DMS114 treated with DMSO at 0.1 percent for 48 hours (cell line): ENCODE data around the gene LYPD1.

Experiments
- DNase-seq: peaks from one replicate; lab custom pipeline; 2025; ENCODE audit not compliant: unreplicated experiment; lab: John Stamatoyannopoulos, UW

Gene LYPD1

DNA sequence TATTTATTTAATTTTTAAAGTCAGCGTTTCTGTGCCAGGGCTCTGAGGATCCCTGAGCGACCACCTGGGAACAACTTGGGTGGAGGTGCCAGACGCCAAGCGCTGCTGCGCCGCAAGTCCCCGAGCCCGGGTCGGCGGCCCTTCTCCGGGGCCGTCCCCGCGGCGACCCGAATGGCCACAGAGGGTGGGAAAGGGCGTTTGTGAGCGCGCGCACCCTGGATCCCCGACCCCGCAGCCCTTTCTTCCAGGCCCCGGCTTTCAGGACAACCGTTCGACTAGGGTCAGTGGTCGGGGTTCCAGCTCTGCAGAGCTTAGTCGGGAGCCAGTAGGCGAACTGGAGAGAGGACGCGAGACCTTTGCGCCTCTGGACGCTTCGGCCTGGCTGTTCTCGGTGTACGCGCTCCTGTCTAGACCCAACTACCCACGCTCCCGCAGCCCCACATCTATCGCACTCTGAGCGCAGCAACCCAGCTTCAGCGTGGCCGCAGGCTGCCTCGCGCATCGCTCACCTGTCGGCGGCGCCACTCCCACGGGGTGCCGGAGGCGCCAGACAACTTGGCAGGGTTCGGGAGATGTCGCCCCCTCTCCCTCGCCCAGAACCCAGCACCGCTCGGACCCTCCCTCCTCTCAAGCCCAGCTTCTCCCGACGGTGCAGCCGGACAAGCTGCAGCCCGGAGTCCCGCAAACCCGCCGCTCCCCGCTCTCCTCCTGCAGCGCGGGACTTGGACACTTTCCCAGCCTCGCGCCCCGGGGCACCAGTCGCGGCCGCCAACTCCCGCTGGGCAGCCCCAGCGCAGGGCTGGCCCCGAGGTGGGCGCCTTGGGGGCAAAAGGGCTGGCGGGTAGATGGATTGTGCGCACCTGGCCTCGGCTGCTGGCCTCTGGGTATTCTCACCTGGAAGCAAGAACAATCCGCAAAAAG is 758 bp downstream of the LYPD1 start:
- DNase-seq: no peak

DNA sequence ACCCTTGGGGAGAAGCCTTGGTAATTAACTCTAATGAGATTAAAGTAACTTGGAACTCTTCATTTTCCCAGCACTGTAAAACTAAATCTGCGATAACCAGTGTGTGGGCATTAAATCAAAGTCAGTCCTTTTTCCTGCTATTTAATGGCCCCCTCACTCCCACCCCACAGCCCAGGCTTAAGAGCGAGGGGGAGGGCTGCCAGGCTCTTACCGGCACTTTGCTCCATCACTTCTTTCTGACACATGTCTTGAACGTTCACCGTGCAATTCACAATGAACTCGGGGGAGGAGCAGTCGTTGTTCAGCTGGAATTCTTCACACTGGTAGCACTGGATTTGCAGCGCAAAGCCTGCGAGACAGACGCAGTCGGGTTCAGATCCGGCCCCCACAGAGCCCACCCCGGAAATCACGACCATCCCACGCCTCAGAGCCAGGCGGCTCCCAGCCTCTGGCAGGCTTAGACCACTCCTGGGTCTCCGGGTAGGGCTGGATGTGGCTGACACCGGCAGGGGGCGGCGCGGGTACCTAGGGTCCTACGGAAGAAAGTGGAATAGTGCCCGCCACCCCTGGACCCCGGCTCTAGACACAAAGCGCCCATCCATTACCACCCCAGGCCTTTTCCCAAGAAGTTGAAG is 1.7 kb downstream of the LYPD1 start:
- no peak for DNase-seq

DNA sequence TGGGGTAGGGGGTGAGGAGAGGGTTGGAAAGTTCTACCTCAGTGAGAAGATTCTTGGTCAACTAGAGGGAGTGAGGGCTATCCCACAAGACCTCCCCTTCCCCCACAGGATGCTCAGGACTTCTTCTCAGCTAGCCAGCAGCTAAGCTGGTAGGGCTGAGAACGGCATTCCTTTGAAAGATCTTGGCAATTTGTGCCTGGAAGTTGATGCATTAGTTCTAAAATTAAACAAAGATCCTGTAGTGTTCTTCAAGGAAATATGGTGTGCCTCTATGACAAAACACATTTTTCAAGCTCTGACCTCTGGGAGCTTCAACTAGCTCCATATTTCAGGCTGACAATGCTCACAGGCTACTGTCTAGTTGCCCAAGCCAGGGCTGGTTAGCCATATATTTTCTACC is 2.3 kb downstream of the LYPD1 start:
- no peak for DNase-seq

DNA sequence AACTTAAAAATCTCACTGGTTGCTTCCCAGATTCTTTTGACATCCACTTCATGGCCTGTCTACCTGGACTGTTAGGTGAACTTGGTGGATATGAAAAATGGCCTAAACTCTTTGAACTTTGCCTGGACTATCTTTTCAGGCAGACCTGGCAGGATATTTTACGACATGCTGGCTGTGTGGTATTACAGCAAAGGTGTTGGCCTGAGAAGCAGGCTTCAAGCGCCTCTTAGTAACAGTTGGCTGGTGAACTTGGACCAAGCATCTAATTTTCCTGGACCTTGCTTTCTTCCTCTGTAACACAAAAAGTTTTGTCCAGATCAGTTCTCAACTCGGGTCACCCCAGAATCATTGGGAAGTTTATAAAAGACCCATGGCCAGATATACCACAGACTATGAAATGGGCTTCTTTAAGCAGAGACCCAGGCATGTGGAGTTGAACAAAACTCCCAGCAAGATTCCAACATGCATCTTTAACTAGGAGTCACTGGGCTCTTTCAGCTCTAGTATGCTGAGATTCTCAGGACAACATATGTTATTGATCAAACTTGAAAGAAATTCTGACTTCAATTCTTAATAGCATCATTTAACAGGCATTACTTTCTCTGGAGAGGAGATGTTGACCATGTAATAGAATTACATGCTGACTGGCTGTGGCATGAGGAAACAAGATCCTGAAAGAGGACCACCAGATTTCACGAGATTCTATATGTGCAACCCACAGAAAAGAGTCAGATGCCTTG is 4.4 kb downstream of the LYPD1 start:
- DNase-seq: no peak

DNA sequence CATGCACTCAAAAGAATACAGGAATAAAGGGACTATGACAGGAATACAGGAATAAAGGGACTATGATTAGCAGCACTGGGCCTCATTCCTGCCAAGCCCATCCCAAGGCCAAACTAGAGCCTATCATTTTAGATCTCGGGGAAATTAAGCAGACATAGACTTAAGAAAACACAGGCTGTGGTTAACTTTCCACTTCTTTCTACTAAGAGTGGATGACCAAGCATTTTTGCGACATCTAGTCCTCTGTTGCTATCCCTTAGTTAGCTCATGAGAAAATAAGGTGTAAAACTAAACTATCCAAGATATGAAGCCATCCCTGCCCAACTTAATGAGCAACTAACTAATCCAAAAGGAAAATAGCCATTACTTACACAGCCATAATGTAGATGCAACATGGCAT is 5.9 kb downstream of the LYPD1 start:
- no peak for DNase-seq

DNA sequence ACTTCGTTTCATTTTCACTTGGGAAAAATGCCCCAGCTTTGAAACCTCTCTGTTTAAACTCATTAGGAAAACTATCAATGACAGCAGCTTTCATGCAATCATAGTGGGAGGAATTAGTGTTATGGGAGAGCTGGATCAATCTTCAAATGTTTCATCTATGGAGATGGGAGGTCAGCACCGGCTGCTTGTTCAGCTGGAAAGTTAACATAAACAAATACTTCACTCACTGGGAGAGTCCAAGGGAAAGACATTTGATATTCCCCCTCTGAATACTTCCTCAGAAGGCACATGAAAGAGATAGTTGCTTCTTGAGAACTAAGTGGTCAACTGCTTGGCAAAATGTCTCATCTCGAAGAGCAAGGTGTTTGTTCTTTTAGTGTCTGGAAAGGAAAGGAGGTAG is 7.3 kb downstream of the LYPD1 start:
- DNase-seq: no peak

DNA sequence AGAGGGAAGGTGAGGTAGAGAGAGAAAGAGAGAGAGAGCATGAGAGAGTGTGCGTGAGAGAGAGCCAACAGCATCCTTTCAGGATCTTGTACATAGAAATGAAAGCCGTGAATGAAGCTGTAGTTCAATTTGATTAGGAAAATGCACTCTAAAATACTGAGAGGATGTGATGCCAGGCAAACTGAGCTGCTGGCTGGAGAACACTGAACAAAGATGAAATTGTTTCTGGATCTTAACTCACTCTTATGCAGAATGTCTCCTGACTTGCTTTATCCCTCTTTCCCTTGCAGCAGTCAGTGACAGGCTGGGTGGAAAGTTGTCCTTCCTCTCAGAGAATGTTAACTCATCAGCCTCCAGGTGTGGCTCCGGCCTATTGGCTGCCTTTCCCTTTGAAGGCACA is 10.7 kb downstream of the LYPD1 start:
- no peak for DNase-seq

DNA sequence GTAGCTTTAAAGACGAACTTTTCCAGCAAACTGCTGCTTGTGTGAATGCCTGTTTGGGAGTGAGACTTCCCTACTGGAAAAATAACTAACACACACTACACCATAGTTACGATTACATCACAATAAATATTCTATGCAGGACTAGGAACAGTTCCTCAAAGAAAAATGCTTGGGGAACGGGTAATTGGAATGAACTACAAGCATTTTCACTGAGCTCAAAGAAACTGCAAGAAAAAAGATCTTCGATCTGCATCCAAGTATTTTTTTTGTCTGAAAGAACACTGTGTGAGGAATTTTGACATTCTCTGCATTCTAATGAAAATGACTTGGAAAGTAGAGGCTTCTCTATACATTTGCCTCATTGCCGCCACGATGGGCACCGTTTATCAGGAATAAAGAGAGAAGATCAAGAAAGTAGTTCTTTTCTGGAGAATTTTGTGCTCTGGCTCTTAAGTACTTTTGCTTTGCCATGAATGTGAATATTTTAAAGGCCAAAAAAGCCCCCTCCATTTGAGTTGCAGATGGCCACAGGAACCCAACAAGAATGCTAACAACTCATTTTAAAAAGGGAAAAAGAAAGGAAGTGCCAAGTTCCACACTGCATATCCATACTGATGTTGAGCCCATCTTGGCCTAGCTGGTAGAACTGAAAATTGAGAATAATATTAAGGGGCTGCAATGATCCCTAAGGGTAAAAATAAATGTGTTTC is 13.6 kb downstream of the LYPD1 start:
- no peak for DNase-seq

DNA sequence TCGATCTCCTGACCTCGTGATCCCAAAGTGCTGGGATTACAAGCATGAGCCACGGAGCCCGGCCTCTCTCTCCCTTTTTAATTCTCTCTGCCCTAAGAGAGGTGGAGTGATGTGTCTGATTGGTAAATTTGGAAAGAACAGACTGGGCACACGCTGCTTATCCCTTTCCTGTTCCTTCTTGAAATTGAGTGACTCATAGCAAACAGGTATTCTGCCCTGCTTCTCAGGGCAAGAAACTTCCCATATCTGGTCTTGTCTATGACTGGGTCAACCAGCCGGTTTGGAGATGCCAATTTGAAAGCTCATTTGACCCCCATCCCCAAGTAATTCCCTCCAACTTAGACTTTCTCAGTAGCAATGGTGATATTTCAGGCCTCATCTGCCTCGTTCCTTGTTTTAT is 15.0 kb downstream of the LYPD1 start:
- DNase-seq: no peak

DNA sequence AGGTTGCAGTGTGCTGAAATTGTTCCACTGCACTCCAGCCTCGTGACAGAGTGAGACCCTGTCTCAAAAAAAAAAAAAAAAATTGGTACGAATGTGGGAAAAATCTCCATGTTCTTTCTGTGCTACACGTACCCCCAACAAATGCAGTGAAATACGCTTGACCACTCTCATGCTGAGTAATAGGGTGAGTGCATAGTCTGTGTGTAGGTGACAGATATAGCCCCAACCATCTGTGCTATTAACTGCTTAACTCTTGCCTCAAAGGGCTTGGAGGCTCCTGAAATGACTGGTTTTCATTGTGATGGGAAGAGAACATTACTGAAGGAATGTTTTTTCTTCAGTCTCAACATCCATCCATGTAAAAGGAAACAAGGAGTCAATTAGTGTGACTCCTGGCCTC is 15.7 kb downstream of the LYPD1 start:
- no peak for DNase-seq

DNA sequence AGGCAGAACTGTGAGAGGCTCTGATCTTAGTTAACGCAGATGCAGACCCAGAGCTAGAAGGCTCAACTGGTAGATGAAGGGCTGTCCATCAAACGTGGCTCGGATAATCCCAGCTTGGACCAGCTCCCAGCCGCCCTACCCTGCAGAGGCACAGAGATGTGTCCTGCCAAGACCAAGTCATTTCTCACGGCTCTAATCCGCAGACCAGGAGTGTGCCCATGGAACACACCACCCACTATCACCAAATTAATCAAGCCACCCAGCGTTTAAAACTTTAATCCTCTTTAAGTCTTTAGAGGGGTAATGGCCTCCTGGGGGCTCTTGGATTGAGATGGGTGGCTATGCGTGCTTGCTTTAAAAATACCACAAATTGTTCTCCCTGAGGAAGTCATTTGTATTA is 17.5 kb downstream of the LYPD1 start:
- no peak for DNase-seq

DNA sequence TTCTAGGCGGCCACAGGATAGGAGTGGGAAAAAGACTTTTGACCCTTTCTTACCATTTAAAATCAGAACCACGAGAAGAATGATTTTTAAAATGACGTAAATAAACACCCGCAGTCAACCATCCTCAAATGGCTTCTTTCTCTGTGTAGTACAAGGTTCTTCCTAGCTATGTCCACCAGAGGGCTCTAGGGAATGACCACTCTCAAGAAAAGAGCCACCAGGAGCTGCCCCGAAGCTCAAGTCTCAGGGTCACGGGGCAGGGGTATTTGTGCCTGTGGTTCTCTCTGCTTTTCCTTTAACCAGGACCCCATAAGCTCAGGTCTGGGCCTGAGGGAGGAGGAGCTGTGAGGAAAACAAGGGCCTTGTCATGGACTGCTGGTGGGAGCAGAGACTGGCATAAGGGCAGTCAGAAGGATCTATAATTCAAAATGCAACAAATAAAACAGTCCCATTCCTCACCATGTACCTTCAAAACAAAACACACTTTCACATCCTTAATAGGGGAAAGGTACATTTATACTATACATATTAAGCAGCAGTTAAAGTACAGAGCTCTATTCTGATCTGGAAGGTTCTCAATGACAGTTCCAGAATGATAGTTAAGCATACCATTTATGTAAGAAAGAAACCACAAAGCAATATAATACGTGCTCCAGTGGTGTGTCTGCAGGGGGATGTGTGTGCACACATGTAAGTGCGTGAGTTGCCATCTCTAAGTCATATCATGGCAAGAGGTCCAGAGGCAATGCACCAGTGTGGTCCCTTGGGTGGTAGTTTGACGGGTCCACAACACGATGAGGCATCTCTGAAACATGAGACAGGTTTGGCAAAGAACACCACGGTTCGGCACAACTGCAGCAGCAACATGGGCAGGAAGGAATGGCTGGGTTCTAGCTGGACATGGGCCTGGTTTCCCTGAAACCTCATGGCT is 18.6 kb downstream of the LYPD1 start:
- no peak for DNase-seq

DNA sequence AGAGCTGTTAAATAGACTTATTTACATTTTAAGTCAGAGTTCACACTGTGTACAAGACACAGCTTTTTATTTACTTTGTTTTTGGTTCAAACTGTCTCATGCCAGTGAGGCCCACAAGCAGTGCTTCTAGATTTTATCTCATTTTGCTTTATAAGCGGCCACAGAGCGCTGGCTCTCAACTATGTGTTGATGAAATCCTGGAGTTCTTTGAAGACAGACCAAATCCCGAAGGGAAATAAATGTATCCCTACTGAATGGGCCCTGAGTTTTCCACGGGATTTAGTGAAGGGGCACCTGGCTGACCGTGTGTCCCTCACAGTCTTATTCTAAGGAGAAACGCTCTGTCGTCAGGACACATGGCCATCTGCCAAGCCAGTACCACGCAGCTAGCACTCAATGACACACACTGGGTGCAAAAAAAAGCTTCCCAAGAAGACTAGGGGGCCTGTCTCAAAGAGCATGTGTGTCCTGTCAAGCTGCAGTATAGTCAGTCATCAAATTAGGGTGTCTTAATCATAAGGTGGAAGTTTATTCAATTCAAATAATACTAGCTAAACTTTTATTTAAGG is 23.4 kb downstream of the LYPD1 start:
- no peak for DNase-seq

DNA sequence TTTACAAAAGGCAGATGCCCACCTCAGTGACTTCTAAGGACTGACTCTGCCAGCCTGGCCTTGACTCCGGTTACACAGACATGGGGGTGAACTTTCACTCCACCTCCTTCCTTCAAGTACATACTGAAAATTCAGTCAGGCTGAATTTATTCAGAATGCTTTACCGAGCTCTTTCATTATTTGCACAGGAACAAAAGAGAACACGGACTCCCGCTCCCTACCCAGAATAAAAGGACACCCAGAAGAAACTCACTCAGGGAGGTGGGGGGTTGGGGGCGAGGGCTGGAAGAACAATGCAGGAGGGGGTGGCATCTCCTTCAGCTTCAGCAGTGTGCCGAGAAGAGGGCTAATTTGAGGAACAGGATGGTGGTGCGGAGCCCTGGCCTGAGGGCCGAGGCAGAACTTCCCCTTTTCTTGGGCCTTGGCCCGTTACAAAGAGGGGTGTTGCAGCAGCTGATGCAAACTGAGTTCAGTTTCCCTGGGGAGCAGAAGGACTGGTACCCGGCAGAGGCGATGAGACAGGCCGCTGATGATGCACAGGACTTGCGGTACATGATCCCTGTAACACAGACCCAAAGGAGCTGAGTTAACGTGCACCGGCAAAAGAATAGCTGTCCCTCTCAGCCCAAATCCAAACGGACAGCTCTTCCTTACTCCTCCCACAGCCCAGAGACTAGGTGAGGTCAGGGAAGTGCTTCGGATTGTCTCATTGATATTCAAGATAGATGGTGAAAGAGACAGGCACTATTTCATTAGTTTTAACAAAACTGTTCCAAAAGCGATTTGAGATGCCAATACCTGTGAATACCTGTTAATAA is 24.1 kb downstream of the LYPD1 start:
- DNase-seq: no peak

DNA sequence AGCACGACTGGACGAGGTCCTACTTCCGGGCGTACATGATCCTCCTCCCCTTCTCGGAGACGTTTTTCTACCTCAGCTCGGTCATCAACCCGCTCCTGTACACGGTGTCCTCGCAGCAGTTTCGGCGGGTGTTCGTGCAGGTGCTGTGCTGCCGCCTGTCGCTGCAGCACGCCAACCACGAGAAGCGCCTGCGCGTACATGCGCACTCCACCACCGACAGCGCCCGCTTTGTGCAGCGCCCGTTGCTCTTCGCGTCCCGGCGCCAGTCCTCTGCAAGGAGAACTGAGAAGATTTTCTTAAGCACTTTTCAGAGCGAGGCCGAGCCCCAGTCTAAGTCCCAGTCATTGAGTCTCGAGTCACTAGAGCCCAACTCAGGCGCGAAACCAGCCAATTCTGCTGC is 24.8 kb downstream of the LYPD1 start:
- DNase-seq: no peak

DNA sequence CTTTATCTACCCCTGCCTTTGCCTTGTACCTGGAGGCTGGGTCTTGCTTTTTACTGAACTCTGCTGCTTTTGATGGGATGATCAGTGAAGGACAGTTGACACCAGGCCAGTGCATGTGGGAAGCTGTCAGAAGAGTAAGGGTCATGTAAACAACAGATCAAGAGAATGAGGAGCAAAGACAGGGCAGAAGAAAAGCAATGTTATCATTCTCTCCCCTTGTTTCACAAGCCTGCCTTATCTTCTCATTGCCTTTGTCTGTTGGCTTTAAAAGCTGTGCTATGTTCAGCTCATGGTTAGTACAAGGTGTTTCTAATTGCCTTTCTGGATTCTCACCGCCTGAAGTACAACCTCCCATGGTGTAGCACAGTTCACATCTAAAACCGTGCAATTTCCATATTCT is 27.6 kb downstream of the LYPD1 start:
- DNase-seq: no peak

DNA sequence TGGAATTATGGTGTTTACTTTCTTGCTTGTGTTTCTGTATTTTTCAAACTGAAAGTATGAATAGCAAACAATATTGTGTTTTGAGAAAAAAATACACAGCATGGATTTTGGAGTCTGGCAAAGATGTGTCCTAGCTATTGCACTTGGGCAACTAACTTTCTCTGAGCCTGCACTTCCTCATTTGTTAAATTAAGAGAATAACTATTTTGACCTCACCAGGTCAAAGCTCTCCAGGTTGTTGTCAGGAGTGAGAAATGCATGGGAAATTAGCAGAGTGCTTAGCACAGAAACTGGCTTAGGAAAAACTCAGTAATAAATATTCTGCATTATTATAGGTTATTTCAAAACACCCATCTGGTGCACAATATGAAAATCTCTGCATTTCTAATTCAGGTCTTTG is 28.2 kb downstream of the LYPD1 start:
- DNase-seq: no peak

DNA sequence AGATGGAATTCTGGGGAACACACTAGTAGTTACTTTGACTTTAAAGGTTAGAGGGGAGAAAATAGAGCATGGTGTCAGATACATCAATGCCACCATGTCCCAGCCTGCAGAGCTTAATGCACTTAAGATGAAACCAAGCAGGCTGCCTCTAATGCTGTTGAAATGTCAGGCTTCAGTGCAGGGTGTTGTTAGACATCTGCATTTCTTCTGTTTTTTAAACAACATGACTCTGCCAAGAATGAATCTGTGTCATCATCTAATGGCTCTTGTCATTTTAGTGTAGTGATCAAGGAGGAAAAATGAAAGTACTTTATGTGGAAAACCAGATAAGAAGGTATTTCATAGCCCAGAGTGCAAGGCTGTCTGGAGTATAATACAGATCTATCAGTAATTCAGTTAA is 29.9 kb downstream of the LYPD1 start:
- DNase-seq: no peak
